DND-41 (cell line): ENCODE measurements around the gene MED25.

Experiments
- ATAC-seq: fragments of 200-7000 bp; cut with Tn5 transposase; 3 replicates; pipeline ENCODE4 v1.9.1; 2021; ENCODE audit warnings: low read depth; ENCODE audit not compliant: insufficient read depth
- DNase-seq: peaks from one replicate; pipeline ENCODE4 v3.0.0-alpha.2; 2020
- H2AFZ ChIP-seq: 2 replicates; pipeline ENCODE4 v1.6.0; 2012; ENCODE audit warnings: low read depth, low read length
- H3K27ac ChIP-seq: 2 replicates; pipeline ENCODE4 v1.5.1; 2012; ENCODE audit warnings: low read length, inconsistent platforms
- H3K27me3 ChIP-seq: fragments of 200-600 bp; sonication (generic); 2 replicates; pipeline ENCODE4 v1.6.0; 2012; ENCODE audit warnings: low read length, mild to moderate bottlenecking, inconsistent platforms; ENCODE audit not compliant: insufficient read depth, poor library complexity
- H3K36me3 ChIP-seq: 2 replicates; pipeline ENCODE4 v1.5.1; 2012; ENCODE audit warnings: low read length, inconsistent platforms; ENCODE audit not compliant: insufficient read depth
- H3K4me1 ChIP-seq: 2 replicates; pipeline ENCODE4 v1.5.1; 2012; ENCODE audit warnings: mild to moderate bottlenecking, low read length; ENCODE audit not compliant: insufficient read depth
- H3K4me2 ChIP-seq: 2 replicates; pipeline ENCODE4 v1.6.0; 2012; ENCODE audit warnings: mild to moderate bottlenecking, moderate library complexity, low read length, inconsistent platforms; ENCODE audit not compliant: insufficient read depth
- H3K4me3 ChIP-seq, 2 experiments: fragments of 200-600 bp in 1 of 2; shearing (Covaris generic) in 1 of 2; 2 replicates each; pipeline ENCODE4 v1.5.1; 2012 to 2016; ENCODE audit warnings: inconsistent platforms in 2 of 2, low read length in 2 of 2, mild to moderate bottlenecking in 2 of 2, low read depth in 1 of 2, moderate library complexity in 1 of 2
- H3K79me2 ChIP-seq: 2 replicates; pipeline ENCODE4 v1.6.0; 2012; ENCODE audit warnings: low read length, inconsistent platforms; ENCODE audit not compliant: insufficient read depth
- H3K9ac ChIP-seq: 2 replicates; pipeline ENCODE4 v1.6.0; 2012; ENCODE audit warnings: low read depth, mild to moderate bottlenecking, inconsistent platforms, low read length, moderate library complexity
- H3K9me3 ChIP-seq: 2 replicates; pipeline ENCODE4 v1.5.1; 2012; ENCODE audit warnings: low read length, moderate library complexity, mild to moderate bottlenecking, inconsistent platforms; ENCODE audit not compliant: insufficient read depth, severe bottlenecking
- H4K20me1 ChIP-seq: 2 replicates; pipeline ENCODE4 v1.6.0; 2012; ENCODE audit warnings: low read length; ENCODE audit not compliant: insufficient read depth
- EZH2 ChIP-seq: IDR thresholded peaks from 3 replicates; pipeline ENCODE4 v1.6.1; 2012; ENCODE audit warnings: borderline replicate concordance, low read depth, mild to moderate bottlenecking, moderate library complexity, low read length, inconsistent platforms; ENCODE audit not compliant: severe bottlenecking
- TF ChIP-seq, protein P1 (sequence below): IDR thresholded peaks from 2 replicates; pipeline ENCODE4 v1.5.1; 2012; ENCODE audit warnings: borderline replicate concordance, low read length, moderate library complexity, mild to moderate bottlenecking; ENCODE audit not compliant: poor library complexity, severe bottlenecking; ENCODE audit errors: extremely low read depth

The MED25 gene

GRCh38 chr19:49820125-49820524 is 2.0 kb downstream of the MED25 start:
- peaks cover 9% of the 10 kb centered on the region for H4K20me1 ChIP-seq
- no peaks in the 10 kb centered on the region for H3K27me3 ChIP-seq
- no peak overlapping the region for H3K4me2 ChIP-seq
- TF ChIP-seq EZH2, result no peak
- TF ChIP-seq, protein P1, sequence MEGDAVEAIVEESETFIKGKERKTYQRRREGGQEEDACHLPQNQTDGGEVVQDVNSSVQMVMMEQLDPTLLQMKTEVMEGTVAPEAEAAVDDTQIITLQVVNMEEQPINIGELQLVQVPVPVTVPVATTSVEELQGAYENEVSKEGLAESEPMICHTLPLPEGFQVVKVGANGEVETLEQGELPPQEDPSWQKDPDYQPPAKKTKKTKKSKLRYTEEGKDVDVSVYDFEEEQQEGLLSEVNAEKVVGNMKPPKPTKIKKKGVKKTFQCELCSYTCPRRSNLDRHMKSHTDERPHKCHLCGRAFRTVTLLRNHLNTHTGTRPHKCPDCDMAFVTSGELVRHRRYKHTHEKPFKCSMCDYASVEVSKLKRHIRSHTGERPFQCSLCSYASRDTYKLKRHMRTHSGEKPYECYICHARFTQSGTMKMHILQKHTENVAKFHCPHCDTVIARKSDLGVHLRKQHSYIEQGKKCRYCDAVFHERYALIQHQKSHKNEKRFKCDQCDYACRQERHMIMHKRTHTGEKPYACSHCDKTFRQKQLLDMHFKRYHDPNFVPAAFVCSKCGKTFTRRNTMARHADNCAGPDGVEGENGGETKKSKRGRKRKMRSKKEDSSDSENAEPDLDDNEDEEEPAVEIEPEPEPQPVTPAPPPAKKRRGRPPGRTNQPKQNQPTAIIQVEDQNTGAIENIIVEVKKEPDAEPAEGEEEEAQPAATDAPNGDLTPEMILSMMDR, result no peak
- no peaks in the 10 kb centered on the region for H3K9me3 ChIP-seq
- no peak overlapping the region for H3K4me3 ChIP-seq
- DNase-seq, result no peak
- no peak for ATAC-seq
- H3K9ac ChIP-seq, result no peak overlapping the region
- peaks cover 34% of the 10 kb centered on the region for H3K36me3 ChIP-seq
- H3K27ac ChIP-seq, result no peak overlapping the region
- H3K4me1 ChIP-seq, result peaks cover 21% of the 10 kb centered on the region
- peaks cover 59% of the 10 kb centered on the region for H3K79me2 ChIP-seq
- H2AFZ ChIP-seq, result no peak overlapping the region

GRCh38 chr19:49823472-49823871 is 5.4 kb downstream of the MED25 start:
- Histone ChIP-seq H3K27me3 (no peaks in the 10 kb centered on the region), H3K36me3 (peaks cover 51% of the 10 kb centered on the region), H3K4me1 (peaks cover 12% of the 10 kb centered on the region), H4K20me1 (peaks cover 23% of the 10 kb centered on the region), H3K79me2 (peaks cover 78% of the 10 kb centered on the region), H3K9ac (no peak overlapping the region), H3K27ac (no peak overlapping the region), H3K4me3 (no peak overlapping the region), H2AFZ (no peak overlapping the region), H3K9me3 (no peaks in the 10 kb centered on the region), H3K4me2 (no peak overlapping the region)
- TF ChIP-seq, protein P1, result no peak
- no peak for TF ChIP-seq EZH2
- no peak for DNase-seq
- no peak for ATAC-seq

- Histone ChIP-seq H3K9ac (no peak overlapping the region), H3K36me3 (peaks cover 53% of the 10 kb centered on the region), H3K4me3 (no peak overlapping the region), H4K20me1 (peaks cover 24% of the 10 kb centered on the region; the same call in 1 of the 2 replicates), H3K79me2 (peaks cover 66% of the 10 kb centered on the region), H3K4me2 (no peak overlapping the region), H3K27ac (no peak overlapping the region), H3K4me1 (peaks cover 2% of the 10 kb centered on the region; the same call in 1 of the 2 replicates), H3K9me3 (no peaks in the 10 kb centered on the region), H3K27me3 (no peaks in the 10 kb centered on the region), H2AFZ (no peak overlapping the region)
- no peak for DNase-seq
- ATAC-seq, result no peak
- no peak for TF ChIP-seq EZH2
- TF ChIP-seq, protein P1, result no peak
These were observed 6.6 kb downstream of the MED25 start for GRCh38 chr19:49824662-49825061.

- Histone ChIP-seq H3K27me3 (no peaks in the 10 kb centered on the region), H3K4me2 (no peak overlapping the region), H3K4me1 (no peaks in the 10 kb centered on the region), H3K9me3 (no peaks in the 10 kb centered on the region), H3K27ac (no peak overlapping the region), H3K79me2 (peaks cover 47% of the 10 kb centered on the region), H4K20me1 (peaks cover 29% of the 10 kb centered on the region), H3K4me3 (no peak overlapping the region), H2AFZ (no peak overlapping the region), H3K36me3 (peaks cover 63% of the 10 kb centered on the region), H3K9ac (no peak overlapping the region)
- no peak for ATAC-seq
- no peak for TF ChIP-seq EZH2
- TF ChIP-seq, protein P1, result no peak
- DNase-seq, result no peak
These were observed 8.9 kb downstream of the MED25 start for GRCh38 chr19:49827034-49827433.
